Activated T-cell treated with anti-CD3 and anti-CD28 coated beads, Interleukin-2, amount 50 U/mL, for 1 hour (primary cell): Measurements from ENCODE around the gene MOSPD3.
A peak's percentile ranks its signal among the peaks of the same experiment; 100 is the strongest.
"Not testable (repeated sequence)": the region's sequence is repeated elsewhere in the genome, so short reads cannot be mapped to it uniquely, and the experiment has no call there.

Experiments
- DNase-seq: peaks from one replicate; pipeline ENCODE4 v3.0.0-alpha.2; 2020

MOSPD3 gene, protein sequence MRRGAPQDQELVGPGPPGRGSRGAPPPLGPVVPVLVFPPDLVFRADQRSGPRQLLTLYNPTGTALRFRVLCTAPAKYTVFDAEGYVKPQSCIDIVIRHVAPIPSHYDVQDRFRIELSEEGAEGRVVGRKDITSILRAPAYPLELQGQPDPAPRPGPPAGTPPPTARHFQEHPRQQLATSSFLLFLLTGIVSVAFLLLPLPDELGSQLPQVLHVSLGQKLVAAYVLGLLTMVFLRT

GRCh38 chr7:100611983-100612729 is at the start of gene MOSPD3:
MOSPD3 (plus strand) TSS chr7:100612540; CDS start chr7:100612792, 252 bp downstream.
- peak; percentile 99 for DNase-seq

GRCh38 chr7:100563100-100563564 is 49.2 kb upstream of the MOSPD3 start:
- no peak for DNase-seq

DNA sequence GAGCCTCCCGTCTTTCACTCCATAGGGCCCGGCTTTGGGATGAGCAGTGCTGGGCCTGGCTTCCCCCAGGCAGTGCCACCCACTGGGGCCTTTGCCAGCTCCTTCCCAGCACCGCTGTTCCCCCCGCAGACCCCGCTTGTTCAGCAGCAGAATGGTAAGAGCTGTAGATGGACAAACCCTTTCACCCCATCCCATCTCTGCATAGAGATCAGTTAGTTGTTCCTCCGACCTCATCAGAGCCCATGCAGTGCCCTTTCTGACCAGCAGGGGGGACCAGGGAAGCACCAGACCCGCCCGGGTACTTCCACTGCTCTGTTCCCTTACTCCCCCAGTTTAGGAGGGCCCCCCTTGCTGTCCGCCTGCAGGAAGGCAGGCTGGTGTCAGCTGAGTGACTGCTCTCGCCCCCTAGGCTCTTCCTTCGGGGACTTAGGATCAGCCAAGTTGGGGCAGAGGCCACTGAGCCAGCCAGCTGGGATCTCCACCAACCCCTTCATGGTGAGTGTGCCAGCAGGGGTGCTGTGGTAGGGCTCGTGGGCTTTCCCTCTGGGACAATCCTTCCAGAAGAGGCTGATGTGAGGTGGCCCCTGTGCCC is 48.4 kb upstream of the MOSPD3 start:
- peak; percentile 87 for DNase-seq

GRCh38 chr7:100564405-100564804 is 47.9 kb upstream of the MOSPD3 start:
- not testable (repeated sequence) for DNase-seq

GRCh38 chr7:100565133-100565571 is 47.2 kb upstream of the MOSPD3 start:
- no peak for DNase-seq

- no peak for DNase-seq
Measured at GRCh38 chr7:100566018-100566531, 46.3 kb upstream of the MOSPD3 start.

DNA sequence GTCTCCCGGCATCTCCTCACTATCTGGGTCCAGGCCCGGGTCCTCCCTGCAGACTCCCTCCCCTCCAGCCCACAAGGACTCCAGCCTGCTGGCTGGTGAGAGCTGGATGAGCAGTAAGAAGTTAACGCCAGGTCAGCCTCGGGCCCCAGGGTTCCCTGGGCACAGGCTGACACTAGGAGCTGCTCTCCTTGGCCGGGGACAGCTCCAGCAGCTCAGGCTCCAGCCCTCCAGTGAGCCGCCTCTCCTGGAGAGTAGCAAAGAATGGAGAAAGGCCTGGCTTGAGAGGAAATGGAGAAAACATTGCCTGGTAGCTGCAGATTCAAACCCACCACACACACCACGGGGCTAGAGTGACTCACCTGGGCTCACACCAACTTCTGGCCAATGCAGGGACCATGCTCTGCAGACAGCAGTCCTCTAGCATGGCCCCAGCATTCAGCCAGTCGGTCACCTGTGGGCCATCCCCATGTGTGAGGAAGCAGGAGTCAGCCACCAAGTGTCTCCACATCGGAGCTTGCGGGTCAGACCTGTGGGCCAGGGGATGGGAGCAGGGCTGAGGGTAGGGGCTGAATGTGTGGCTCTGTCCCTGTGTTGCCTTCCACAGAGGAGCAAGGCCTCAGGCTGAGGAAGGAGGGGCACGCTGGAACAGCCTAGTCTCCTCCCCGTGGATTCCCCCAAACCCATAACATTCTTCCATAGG is 45.2 kb upstream of the MOSPD3 start:
- no peak for DNase-seq

- no peak for DNase-seq
Measured at GRCh38 chr7:100567751-100568175, 44.6 kb upstream of the MOSPD3 start.

- DNase-seq, result no peak
Measured at GRCh38 chr7:100568176-100568895, 44.0 kb upstream of the MOSPD3 start.

GRCh38 chr7:100568896-100569844 is 43.2 kb upstream of the MOSPD3 start:
- DNase-seq, result peak; percentile 52

- DNase-seq, result no peak
Measured at GRCh38 chr7:100570954-100571828, 41.1 kb upstream of the MOSPD3 start.

DNA sequence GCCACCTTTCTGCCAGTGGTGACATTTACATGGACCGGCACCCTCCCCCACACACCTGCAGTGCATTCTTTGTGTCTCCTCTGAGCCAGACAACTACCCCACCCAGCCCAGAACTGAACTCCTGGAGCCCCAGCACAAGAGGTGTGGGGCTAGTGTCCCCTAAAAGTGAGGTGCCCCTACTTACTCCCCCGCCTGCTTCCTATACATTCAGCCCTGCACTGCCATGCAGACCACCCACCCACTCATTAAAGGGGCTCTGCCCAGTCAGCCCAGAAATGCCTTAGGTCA is 40.6 kb upstream of the MOSPD3 start:
- DNase-seq, result no peak

GRCh38 chr7:100572281-100572948 is 39.9 kb upstream of the MOSPD3 start:
- no peak for DNase-seq

GRCh38 chr7:100572949-100573675 is 39.2 kb upstream of the MOSPD3 start:
- DNase-seq, result no peak

DNA sequence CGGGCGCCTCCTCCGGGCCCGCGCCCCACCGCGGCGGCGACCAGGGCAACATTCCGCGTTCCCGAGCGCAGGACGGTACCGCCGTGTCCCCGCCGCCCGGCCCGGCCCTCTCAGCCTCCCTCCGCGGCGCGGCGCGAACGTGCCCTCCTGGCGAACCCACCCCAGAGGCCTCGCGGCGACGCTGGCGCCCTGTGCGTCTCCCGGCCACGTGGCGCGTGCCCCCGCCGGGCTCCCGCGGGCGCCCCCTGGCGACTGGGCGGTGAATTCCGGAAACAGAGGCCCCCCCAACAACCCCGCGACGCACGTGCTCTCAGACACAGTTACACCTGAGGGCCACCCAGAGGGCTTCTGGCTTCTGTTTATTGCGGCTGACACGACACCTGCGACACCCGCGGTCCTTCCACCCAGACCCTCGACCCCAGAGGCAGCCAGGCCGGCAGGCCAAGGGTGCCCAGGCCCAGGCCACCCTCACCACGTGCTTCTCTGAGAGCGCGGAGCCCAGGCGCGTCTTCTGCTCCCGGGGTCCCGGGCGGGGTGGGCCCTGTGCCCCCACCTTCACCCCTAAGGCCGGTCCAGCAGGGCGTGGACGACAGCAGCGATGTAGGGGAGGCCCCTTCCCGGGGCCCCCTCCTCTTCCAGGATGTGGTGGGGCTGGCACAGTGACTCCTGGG is 38.5 kb upstream of the MOSPD3 start, which contains the start of gene SAP25:
Gene SAP25, minus strand, starts transcription at position 210 of the 671 bp plus-strand sequence. Its CDS starts 158 bp downstream, at position 52.
- no peak for DNase-seq

DNA sequence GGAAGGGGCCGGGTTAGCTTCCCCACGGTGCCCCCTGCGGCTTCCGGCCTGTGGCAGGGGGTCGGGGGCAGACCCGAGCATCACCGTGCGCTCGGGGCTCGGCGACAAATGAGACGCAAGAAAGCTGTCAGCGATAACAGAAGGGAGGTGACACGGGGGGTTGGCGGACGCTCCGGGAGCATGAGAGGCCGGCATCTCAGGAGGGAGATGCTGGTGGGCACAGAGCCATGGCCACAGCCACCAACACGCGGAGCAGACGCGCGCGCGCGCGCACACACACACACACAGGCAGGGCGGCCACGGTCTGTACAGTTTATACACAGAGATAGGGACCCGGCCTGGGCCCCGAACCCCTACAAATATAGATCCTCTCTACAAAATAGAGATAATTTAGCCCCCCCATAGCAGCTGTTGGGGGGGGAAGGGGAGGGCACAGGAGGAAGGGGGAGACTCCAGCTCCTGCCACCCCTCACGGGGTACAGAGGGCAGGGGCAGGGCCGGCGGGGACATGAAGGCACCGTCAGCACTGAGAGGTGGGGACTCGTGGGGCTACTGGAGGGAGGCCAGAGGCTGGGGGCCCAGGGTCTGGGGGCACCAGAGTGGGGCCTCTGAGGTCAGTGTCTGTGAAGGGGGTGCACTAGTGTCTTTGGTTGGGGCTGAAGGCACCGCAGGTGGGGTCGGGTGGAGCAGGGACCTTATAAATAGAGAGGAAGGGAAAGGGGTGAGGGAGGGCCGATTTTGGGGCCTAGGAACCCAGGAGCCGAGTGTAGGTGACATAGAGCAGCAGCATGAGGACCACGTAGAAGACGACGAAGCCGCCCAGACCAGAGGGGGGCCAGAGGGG is 37.8 kb upstream of the MOSPD3 start:
- DNase-seq, result no peak

- DNase-seq, result no peak
Measured at GRCh38 chr7:100575206-100575631, 37.1 kb upstream of the MOSPD3 start.
